Left lung (tissue), 10 donors: ENCODE results near the gene AKAP3. TPM values are rescaled to one million over a fixed set of nuclear protein-coding genes. Genes with fewer than 3 reads are reported as not detected.
A peak's percentile ranks its signal among the peaks of the same experiment; 100 is the strongest.

Experiments
- ATAC-seq: fragments of 200-7000 bp; cut with Tn5 transposase; one replicate; pipeline ENCODE4 v1.9.1; 2020; ENCODE audit warnings: moderate library complexity
- DNase-seq, 4 donors: peaks; one replicate each; pipeline ENCODE4 v3.0.0-alpha.2; 2013 to 2020
- H3K27ac ChIP-seq, 2 donors: fragments of 200-600 bp; sonication (generic) in 1 of 2; one replicate each; pipeline versions ENCODE4 v1.5.0 to v1.8.0; 2020 to 2021
- H3K27me3 ChIP-seq, 2 donors: fragments of 200-600 bp; sonication (generic) in 1 of 2; one replicate each; pipeline versions ENCODE4 v1.5.0 to v1.8.0; 2020 to 2021
- H3K36me3 ChIP-seq, 2 donors: fragments of 200-600 bp; sonication (generic) in 1 of 2; one replicate each; pipeline versions ENCODE4 v1.5.0 to v1.8.0; 2020 to 2021
- H3K4me1 ChIP-seq, 2 donors: fragments of 200-600 bp; one replicate each; pipeline ENCODE4 v1.8.0; 2021
- H3K4me3 ChIP-seq, 2 donors: fragments of 200-600 bp; sonication (generic) in 1 of 2; one replicate each; pipeline versions ENCODE4 v1.5.0 to v1.8.0; 2020 to 2021; ENCODE audit warnings: mild to moderate bottlenecking in 1 of 2
- H3K9me3 ChIP-seq, 2 donors: fragments of 200-600 bp; sonication (generic) in 1 of 2; one replicate each; pipeline versions ENCODE4 v1.5.0 to v1.8.0; 2020 to 2021
- CTCF ChIP-seq, 2 donors: fragments of 200-600 bp; sonication (generic) in 1 of 2; IDR thresholded peaks; one replicate each; pipeline versions ENCODE4 v1.5.0 to v1.8.0; 2021; ENCODE audit warnings: antibody characterized with exemption in 2 of 2
- intact Hi-C, 2 donors: fragments of 100-400 bp; cut with DNase I; formaldehyde crosslinking; loops; one replicate each; pipeline versions ENCODE4 v1.11.2 to v1.14.2; 2022
- polyA plus RNA-seq, 6 donors: library from polyadenylated mRNA; unstranded; fragments of 120-200 nt; gene quantifications; one replicate each; pipeline ENCODE4 v1.2.1, GENCODE V29; 2013; ENCODE audit not compliant: insufficient read length in 6 of 6
- total RNA-seq, 2 donors: library from RNA; stranded (reverse); fragmentation: NEBNext Ultra II Directional; extraction: Animal tissue kit (Norgen Biotek cat#: 25700); gene quantifications; one replicate each; pipeline ENCODE4 v1.2.1, GENCODE V29; 2021
- donor health status: DM: no; HTN: yes; CAD: no.
- donor health status: DM: no; HTN: no; CAD: no.

Gene AKAP3
- total and polyA plus RNA-seq, 8 donors: 1.0 to 4.5 (median 2.0) TPM

- no peak overlapping the region for H3K4me3 ChIP-seq
- intact Hi-C loops: no loop called here
- TF ChIP-seq CTCF (IDR thresholded peaks at IDR 0.05): no peak
- peaks cover 0 to 9% of the 10 kb centered on the region in 2 donors for H3K4me1 ChIP-seq
- ATAC-seq (no peak), DNase-seq (no peak)
- H3K27ac ChIP-seq: peak overlapping the region in 1 of 2 donors; percentile 61
- H3K27me3 ChIP-seq: no peaks in the 10 kb centered on the region
- no peaks in the 10 kb centered on the region for H3K36me3 ChIP-seq
- H3K9me3 ChIP-seq: no peaks in the 10 kb centered on the region
Measured at GRCh38 chr12:4572680-4573079, 76.2 kb downstream of the AKAP3 start.

DNA sequence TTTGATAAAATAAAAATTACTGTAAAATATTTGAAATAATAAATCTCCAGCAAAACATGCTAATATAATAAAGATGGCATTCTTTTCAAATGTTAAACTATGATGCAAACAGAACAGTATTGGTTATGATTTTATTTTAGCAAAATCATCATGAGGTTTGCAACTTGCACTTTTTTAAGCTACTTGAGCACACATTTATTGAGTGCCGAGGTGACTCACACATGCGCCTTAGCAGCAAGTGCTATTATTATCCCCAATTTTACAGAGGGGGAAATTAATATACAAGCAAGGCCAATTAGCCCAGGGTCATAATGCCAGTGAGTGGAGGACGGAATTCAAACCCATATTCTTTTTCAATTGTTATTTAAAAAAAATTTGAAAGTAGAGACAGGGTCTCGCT, 79.6 kb downstream of the AKAP3 start:
- H3K4me3 ChIP-seq: no peak overlapping the region
- no peaks in the 10 kb centered on the region for H3K27me3 ChIP-seq
- no peak for ATAC-seq
- TF ChIP-seq CTCF (IDR thresholded peaks at IDR 0.05): no peak
- DNase-seq: no peak
- H3K4me1 ChIP-seq: peaks cover 0 to 44% of the 10 kb centered on the region in 2 donors
- H3K9me3 ChIP-seq: no peaks in the 10 kb centered on the region
- intact Hi-C loops: no loop called here
- H3K36me3 ChIP-seq: no peaks in the 10 kb centered on the region
- no peak overlapping the region for H3K27ac ChIP-seq

DNA sequence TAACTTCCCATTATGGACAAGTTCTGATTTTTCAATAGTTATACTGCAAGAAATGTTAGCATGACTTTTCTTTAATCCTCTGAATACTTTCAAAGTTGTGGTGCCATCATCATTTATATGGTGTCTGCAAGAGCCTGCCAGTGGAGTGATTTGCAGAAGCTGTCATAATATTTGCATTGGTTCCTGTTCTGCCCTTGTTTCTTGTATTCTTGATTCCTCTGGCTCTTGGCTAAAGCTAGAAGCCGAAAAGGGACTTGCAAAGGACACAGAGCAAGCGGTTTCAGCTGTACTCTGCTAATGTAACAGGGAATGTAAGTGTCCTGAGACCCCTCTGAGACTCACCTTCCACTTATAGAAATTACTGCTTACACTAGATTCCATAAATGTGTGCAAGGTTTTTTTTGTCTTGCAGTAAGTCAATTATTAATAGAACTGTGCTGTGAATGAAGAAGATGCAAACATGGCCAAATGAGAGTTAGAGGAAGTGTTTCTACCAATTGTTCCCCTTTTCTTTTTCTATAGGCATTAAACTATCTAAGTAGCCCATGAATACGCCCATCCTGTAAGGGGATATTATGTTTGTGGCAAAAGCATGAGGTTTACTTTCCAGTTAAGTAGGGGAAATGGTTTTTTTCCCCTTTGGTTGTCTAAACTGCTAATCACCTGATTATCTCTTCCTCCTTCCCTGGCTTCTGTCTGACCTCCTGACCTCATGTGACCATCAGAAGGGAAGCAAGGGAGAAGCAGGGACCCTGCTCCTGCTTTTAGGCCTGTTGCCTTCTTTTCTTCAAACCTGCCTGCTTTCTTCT, 81.6 kb downstream of the AKAP3 start:
- intact Hi-C loops: no loop called here
- no peak for TF ChIP-seq CTCF (IDR thresholded peaks at IDR 0.05)
- Histone ChIP-seq H3K4me3 (no peak overlapping the region), H3K9me3 (no peaks in the 10 kb centered on the region), H3K4me1 (peaks cover 0 to 46% of the 10 kb centered on the region in 2 donors), H3K27ac (peak overlapping the region; percentile 46 to 77), H3K27me3 (peaks cover 0 to 4% of the 10 kb centered on the region in 2 donors), H3K36me3 (no peaks in the 10 kb centered on the region)
- ATAC-seq: peak; percentile 66
- no peak for DNase-seq

DNA sequence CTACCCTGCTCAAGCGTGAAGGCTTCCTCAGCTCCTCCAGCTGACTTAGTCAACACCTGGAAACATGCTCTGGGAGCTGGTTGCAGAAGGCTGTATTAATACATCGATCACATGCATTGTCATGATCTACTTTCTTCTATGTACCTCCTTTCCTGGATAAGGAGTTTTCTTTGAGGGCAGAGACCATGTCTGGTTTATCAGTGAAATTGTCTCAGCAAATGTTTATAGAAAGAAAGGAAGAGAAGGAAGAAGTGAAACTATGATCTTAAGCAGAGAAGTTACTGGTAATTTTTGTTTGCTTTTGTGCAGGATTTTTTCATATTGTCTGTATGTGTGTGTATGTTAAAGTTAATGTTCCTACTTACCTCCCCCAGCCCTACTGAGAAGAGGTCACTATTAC, 82.4 kb downstream of the AKAP3 start:
- TF ChIP-seq CTCF (IDR thresholded peaks at IDR 0.05): no peak
- H3K9me3 ChIP-seq: no peaks in the 10 kb centered on the region
- H3K27me3 ChIP-seq: peaks cover 0 to 9% of the 10 kb centered on the region in 2 donors
- peaks cover 0 to 54% of the 10 kb centered on the region in 2 donors for H3K4me1 ChIP-seq
- ATAC-seq (no peak), DNase-seq (no peak)
- H3K4me3 ChIP-seq: no peak overlapping the region
- peak overlapping the region; percentile 20 to 77 for H3K27ac ChIP-seq
- intact Hi-C loops: no loop called here
- no peaks in the 10 kb centered on the region for H3K36me3 ChIP-seq

Other genes with a start within 250 kb of the AKAP3 start
- not detected for gene FGF6, start 203.2 kb downstream of the AKAP3 start, total RNA-seq
- gene FGF6, start 203.2 kb downstream of the AKAP3 start, polyA plus RNA-seq: not detected
- gene RAD51AP1, start 110.2 kb downstream of the AKAP3 start, total RNA-seq: 1 to 10 TPM; 7.5 TPM
- 10 to 100 TPM; 19.1 to 41.3 (median 30.1) TPM for gene RAD51AP1, start 110.2 kb downstream of the AKAP3 start, polyA plus RNA-seq
- gene DYRK4, start 86.8 kb downstream of the AKAP3 start, total RNA-seq: 10 to 100 TPM; 35.0 to 36.2 TPM
- 10 to 100 TPM; 53.4 to 65.4 (median 59.9) TPM for gene DYRK4, start 86.8 kb downstream of the AKAP3 start, polyA plus RNA-seq
- 10 to 100 TPM; 77.9 to 91.4 TPM for gene NDUFA9, start 63 bp upstream of the AKAP3 start, total RNA-seq
- gene NDUFA9, start 63 bp upstream of the AKAP3 start, polyA plus RNA-seq: 100 to 1,000 TPM in 2 of 6 donors, 10 to 100 TPM in 4; 82.3 to 106 (median 93.6) TPM
- under 1 TPM; 0.09 to 0.50 TPM for gene GALNT8, start 71.3 kb upstream of the AKAP3 start, total RNA-seq
- 1 to 10 TPM in 5 of 6 donors, under 1 TPM in 1; 0.95 to 2.3 (median 1.5) TPM for gene GALNT8, start 71.3 kb upstream of the AKAP3 start, polyA plus RNA-seq